ENCODE results near the gene C9.

C9 gene

GRCh38 chr5:39362646-39363045 lies 1.6 kb downstream of the C9 start:
- no peak overlapping the region for H3K23ac ChIP-seq (ENCODE audit: low read length)

GRCh38 chr5:39361306-39361705 lies 3.0 kb downstream of the C9 start:
- WGBS (ENCODE audit: extremely low coverage, insufficient coverage, low lambda C conversion rate) = no CpG with 5 or more reads among the region's 4 CpGs
- no peak for DNase-seq

More at GRCh38 chr5:39362646-39363045, 1.6 kb downstream of the C9 start:
- no CpG with 5 or more reads among the region's 8 CpGs for WGBS (ENCODE audit: extremely low coverage, insufficient coverage, low lambda C conversion rate)
- Histone ChIP-seq H4K5ac (ENCODE audit: low read length) (no peak overlapping the region), H3K4ac (ENCODE audit: low read depth, low read length) (no peak overlapping the region), H3K27ac (ENCODE audit: low read depth, low read length) (no peak overlapping the region), H3K79me1 (ENCODE audit: low read length) (no peaks in the 10 kb centered on the region), H3K4me2 (ENCODE audit: low read length) (no peak overlapping the region), H2AK5ac (ENCODE audit: low read length) (no peak overlapping the region), H3K4me3 (ENCODE audit: low read length) (no peak overlapping the region), H3K4me1 (ENCODE audit: control insufficient read depth, low read depth, low read length) (no peaks in the 10 kb centered on the region), H3K79me2 (ENCODE audit: control insufficient read depth, insufficient read depth, low read length) (no peaks in the 10 kb centered on the region), H3K18ac (ENCODE audit: low read length) (no peak overlapping the region), H3K36me3 (ENCODE audit: control insufficient read depth, insufficient read depth, low read length) (no peaks in the 10 kb centered on the region), H3K27me3 (ENCODE audit: insufficient read depth, low read length, poor library complexity) (no peaks in the 10 kb centered on the region), H4K8ac (ENCODE audit: low read depth, low read length) (no peak overlapping the region), H2BK5ac (ENCODE audit: low read length) (no peak overlapping the region), H2BK15ac (replicated peaks; ENCODE audit: low read depth) (no peak overlapping the region), H2BK120ac (ENCODE audit: low read depth, low read length) (no peak overlapping the region), H3K9ac (ENCODE audit: low read length) (no peak overlapping the region), H3K56ac (ENCODE audit: low read length) (no peak overlapping the region)
- DNase-seq = no peak

GRCh38 chr5:39360471-39361111 lies 3.7 kb downstream of the C9 start:
- H2BK15ac ChIP-seq (replicated peaks; ENCODE audit: low read depth) = no peak overlapping the region
- no peaks in the 10 kb centered on the region for H3K36me3 ChIP-seq (ENCODE audit: control insufficient read depth, insufficient read depth, low read length)
- H3K79me2 ChIP-seq (ENCODE audit: control insufficient read depth, insufficient read depth, low read length) = no peaks in the 10 kb centered on the region
- no peak for DNase-seq
- H3K23ac ChIP-seq (ENCODE audit: low read length) = no peak overlapping the region
- no peak overlapping the region for H3K18ac ChIP-seq (ENCODE audit: low read length)
- H3K4me1 ChIP-seq (ENCODE audit: control insufficient read depth, low read depth, low read length) = no peaks in the 10 kb centered on the region
- WGBS (ENCODE audit: extremely low coverage, insufficient coverage, low lambda C conversion rate) = no CpG with 5 or more reads among the region's 5 CpGs
- H3K4me3 ChIP-seq (ENCODE audit: low read length) = no peak overlapping the region
- H3K79me1 ChIP-seq (ENCODE audit: low read length) = no peaks in the 10 kb centered on the region
- H2BK120ac ChIP-seq (ENCODE audit: low read depth, low read length) = no peak overlapping the region
- no peak overlapping the region for H4K8ac ChIP-seq (ENCODE audit: low read depth, low read length)
- H3K27me3 ChIP-seq (ENCODE audit: insufficient read depth, low read length, poor library complexity) = no peaks in the 10 kb centered on the region
- H3K4ac ChIP-seq (ENCODE audit: low read depth, low read length) = no peak overlapping the region
- H3K9ac ChIP-seq (ENCODE audit: low read length) = no peak overlapping the region
- H2BK5ac ChIP-seq (ENCODE audit: low read length) = no peak overlapping the region
- no peak overlapping the region for H2AK5ac ChIP-seq (ENCODE audit: low read length)
- H3K4me2 ChIP-seq (ENCODE audit: low read length) = no peak overlapping the region
- no peak overlapping the region for H4K5ac ChIP-seq (ENCODE audit: low read length)
- no peak overlapping the region for H3K56ac ChIP-seq (ENCODE audit: low read length)
- no peak overlapping the region for H3K27ac ChIP-seq (ENCODE audit: low read depth, low read length)

More at GRCh38 chr5:39361306-39361705, 3.0 kb downstream of the C9 start:
- H2BK5ac ChIP-seq (ENCODE audit: low read length) = no peak overlapping the region
- H2BK120ac ChIP-seq (ENCODE audit: low read depth, low read length) = no peak overlapping the region
- H3K9ac ChIP-seq (ENCODE audit: low read length) = no peak overlapping the region
- no peak overlapping the region for H2BK15ac ChIP-seq (replicated peaks; ENCODE audit: low read depth)
- no peaks in the 10 kb centered on the region for H3K27me3 ChIP-seq (ENCODE audit: insufficient read depth, low read length, poor library complexity)
- no peak overlapping the region for H3K23ac ChIP-seq (ENCODE audit: low read length)
- H3K18ac ChIP-seq (ENCODE audit: low read length) = no peak overlapping the region
- no peaks in the 10 kb centered on the region for H3K36me3 ChIP-seq (ENCODE audit: control insufficient read depth, insufficient read depth, low read length)
- no peaks in the 10 kb centered on the region for H3K79me1 ChIP-seq (ENCODE audit: low read length)
- no peak overlapping the region for H4K8ac ChIP-seq (ENCODE audit: low read depth, low read length)
- H3K4ac ChIP-seq (ENCODE audit: low read depth, low read length) = no peak overlapping the region
- H3K4me1 ChIP-seq (ENCODE audit: control insufficient read depth, low read depth, low read length) = no peaks in the 10 kb centered on the region
- H3K4me3 ChIP-seq (ENCODE audit: low read length) = no peak overlapping the region
- no peak overlapping the region for H2AK5ac ChIP-seq (ENCODE audit: low read length)
- H3K56ac ChIP-seq (ENCODE audit: low read length) = no peak overlapping the region
- no peak overlapping the region for H3K4me2 ChIP-seq (ENCODE audit: low read length)
- no peak overlapping the region for H4K5ac ChIP-seq (ENCODE audit: low read length)
- no peaks in the 10 kb centered on the region for H3K79me2 ChIP-seq (ENCODE audit: control insufficient read depth, insufficient read depth, low read length)
- no peak overlapping the region for H3K27ac ChIP-seq (ENCODE audit: low read depth, low read length)

GRCh38 chr5:39356263-39356662 lies 8.0 kb downstream of the C9 start:
- Histone ChIP-seq H3K56ac (ENCODE audit: low read length) (no peak overlapping the region), H3K27ac (ENCODE audit: low read depth, low read length) (no peak overlapping the region), H4K5ac (ENCODE audit: low read length) (no peak overlapping the region), H3K4ac (ENCODE audit: low read depth, low read length) (no peak overlapping the region), H2BK120ac (ENCODE audit: low read depth, low read length) (no peak overlapping the region), H3K4me3 (ENCODE audit: low read length) (no peak overlapping the region), H3K27me3 (ENCODE audit: insufficient read depth, low read length, poor library complexity) (no peaks in the 10 kb centered on the region), H3K36me3 (ENCODE audit: control insufficient read depth, insufficient read depth, low read length) (no peaks in the 10 kb centered on the region), H4K8ac (ENCODE audit: low read depth, low read length) (no peak overlapping the region), H2AK5ac (ENCODE audit: low read length) (no peak overlapping the region), H3K23ac (ENCODE audit: low read length) (no peak overlapping the region), H3K4me1 (ENCODE audit: control insufficient read depth, low read depth, low read length) (no peaks in the 10 kb centered on the region), H3K18ac (ENCODE audit: low read length) (no peak overlapping the region), H3K79me1 (ENCODE audit: low read length) (no peaks in the 10 kb centered on the region), H2BK15ac (replicated peaks; ENCODE audit: low read depth) (no peak overlapping the region), H3K79me2 (ENCODE audit: control insufficient read depth, insufficient read depth, low read length) (no peaks in the 10 kb centered on the region), H3K9ac (ENCODE audit: low read length) (no peak overlapping the region), H2BK5ac (ENCODE audit: low read length) (no peak overlapping the region), H3K4me2 (ENCODE audit: low read length) (no peak overlapping the region)
- no peak for DNase-seq
- WGBS (ENCODE audit: extremely low coverage, insufficient coverage, low lambda C conversion rate) = no CpG with 5 or more reads among the region's 3 CpGs

- no CpG with 5 or more reads among the region's 3 CpGs for WGBS (ENCODE audit: extremely low coverage, insufficient coverage, low lambda C conversion rate)
- Histone ChIP-seq H2BK120ac (ENCODE audit: low read depth, low read length) (no peak overlapping the region), H3K27me3 (ENCODE audit: insufficient read depth, low read length, poor library complexity) (no peaks in the 10 kb centered on the region), H3K9ac (ENCODE audit: low read length) (no peak overlapping the region), H2BK15ac (replicated peaks; ENCODE audit: low read depth) (no peak overlapping the region), H3K79me2 (ENCODE audit: control insufficient read depth, insufficient read depth, low read length) (no peaks in the 10 kb centered on the region), H2BK5ac (ENCODE audit: low read length) (no peak overlapping the region), H3K27ac (ENCODE audit: low read depth, low read length) (no peak overlapping the region), H3K56ac (ENCODE audit: low read length) (no peak overlapping the region), H4K8ac (ENCODE audit: low read depth, low read length) (no peak overlapping the region), H3K18ac (ENCODE audit: low read length) (no peak overlapping the region), H3K4me3 (ENCODE audit: low read length) (no peak overlapping the region), H3K79me1 (ENCODE audit: low read length) (no peaks in the 10 kb centered on the region), H3K4me1 (ENCODE audit: control insufficient read depth, low read depth, low read length) (no peaks in the 10 kb centered on the region), H3K36me3 (ENCODE audit: control insufficient read depth, insufficient read depth, low read length) (no peaks in the 10 kb centered on the region), H2AK5ac (ENCODE audit: low read length) (no peak overlapping the region), H3K4me2 (ENCODE audit: low read length) (no peak overlapping the region), H3K23ac (ENCODE audit: low read length) (no peak overlapping the region), H3K4ac (ENCODE audit: low read depth, low read length) (no peak overlapping the region), H4K5ac (ENCODE audit: low read length) (no peak overlapping the region)
- DNase-seq = no peak
Measured at GRCh38 chr5:39355324-39355723, 9.0 kb downstream of the C9 start.

All from mesendoderm (in vitro differentiated cells).